IPS DF 4.7 (cell line): ENCODE results near the gene GPX2.
"Not testable (repeated sequence)": the region's sequence is repeated elsewhere in the genome, so short reads cannot be mapped to it uniquely, and the experiment has no call there.

Source experiments
- DNase-seq: peaks from one replicate; pipeline ENCODE4 v3.0.0-alpha.2; 2013; ENCODE audit warnings: low spot score; ENCODE audit errors: extremely low read depth

The GPX2 gene

DNA sequence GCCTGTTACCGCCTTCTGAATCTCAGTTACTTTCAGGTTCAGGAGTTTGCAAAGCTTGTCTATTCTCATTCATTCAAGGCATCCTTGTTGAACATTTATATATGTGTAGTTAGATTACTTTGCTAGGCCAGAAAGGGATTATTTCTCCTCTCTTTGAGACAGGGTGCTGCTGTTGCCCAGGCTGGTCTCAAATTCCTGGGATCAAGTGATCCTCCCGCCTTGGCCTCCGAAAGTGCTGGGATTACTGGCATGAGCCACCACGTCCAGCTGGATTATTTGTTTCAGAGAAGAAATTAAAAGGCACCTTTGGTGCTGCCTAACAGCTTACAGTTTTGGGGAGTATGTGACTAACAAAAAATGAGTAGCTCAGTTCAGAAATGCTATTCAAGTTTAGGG is 27.5 kb downstream of the GPX2 start:
- no peak for DNase-seq

DNA sequence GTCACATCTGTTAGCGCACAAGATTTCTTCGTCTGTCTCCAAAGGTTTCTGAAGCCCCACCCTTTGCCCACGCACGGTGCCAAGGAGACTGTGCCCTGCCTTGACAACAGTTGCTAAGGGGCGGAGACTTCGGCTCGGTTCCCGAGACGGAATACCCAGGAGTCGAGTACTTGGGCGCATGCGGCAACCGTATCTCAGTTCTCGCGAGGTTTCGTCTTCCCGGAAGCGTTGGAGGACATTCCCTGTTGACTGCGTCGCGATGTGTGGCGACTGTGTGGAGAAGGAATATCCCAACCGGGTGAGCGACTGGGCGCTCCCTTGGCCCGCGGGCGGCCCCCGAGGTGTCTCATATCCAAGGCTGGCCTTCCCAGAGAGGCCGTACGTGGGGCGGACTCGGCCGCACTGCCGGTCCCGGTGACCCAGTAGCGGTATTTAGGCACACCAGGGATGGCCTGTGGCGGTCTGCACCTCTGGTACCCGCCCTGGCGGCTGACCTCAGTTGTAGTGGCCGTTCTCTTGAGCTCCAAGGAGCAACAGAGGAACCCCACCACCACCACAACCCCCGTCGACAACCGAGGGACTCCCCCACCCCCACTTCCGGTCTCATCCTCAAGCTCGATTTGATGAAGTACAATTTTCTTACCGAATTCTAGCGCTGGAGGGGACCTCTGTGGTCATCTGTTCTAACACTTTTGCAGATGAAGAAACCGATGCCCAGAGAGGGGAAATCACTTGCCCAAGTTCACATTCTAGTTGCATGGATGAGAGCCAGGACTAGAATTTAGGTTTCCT is 28.1 kb downstream of the GPX2 start, which contains the start of gene CHURC1:
Gene CHURC1 (plus strand): TSS at position 219 of the 792 bp plus-strand sequence. CDS start 41 bp downstream, at position 260.
- peak; percentile 95 for DNase-seq

DNA sequence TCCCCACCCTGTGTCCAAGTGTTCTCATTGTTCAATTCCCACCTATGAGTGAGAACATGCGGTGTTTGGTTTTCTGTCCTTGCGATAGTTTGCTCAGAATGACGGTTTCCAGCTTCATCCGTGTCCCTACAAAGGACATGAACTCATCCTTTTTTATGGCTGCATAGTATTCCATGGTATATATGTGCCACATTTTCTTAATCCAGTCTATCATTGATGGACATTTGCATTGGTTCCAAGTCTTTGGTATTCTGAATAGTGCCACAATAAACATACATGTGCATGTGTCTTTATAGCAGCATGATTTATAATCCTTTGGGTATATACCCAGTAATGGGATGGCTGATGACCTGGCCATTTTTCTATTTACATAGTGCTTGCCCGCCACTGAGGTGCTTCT is 29.1 kb downstream of the GPX2 start:
- not testable (repeated sequence) for DNase-seq

DNA sequence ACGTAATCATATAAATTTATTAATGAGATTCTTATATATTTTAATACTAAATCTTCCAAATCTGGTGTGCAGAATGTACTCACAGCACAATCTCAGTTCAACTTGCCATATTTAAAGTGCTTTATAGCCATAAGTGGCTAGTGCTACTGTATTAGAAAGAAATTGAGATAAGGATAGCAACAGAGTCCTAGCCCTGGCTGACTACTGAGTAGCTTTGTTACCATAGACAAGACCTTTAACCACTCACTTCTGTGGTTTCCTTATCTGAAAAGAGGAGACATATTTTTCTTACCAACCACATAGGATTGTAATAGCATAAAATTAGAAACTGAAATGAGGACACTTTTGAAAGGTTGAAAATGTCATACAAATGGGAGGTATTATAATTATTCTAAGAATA is 30.3 kb downstream of the GPX2 start:
- DNase-seq: no peak

DNA sequence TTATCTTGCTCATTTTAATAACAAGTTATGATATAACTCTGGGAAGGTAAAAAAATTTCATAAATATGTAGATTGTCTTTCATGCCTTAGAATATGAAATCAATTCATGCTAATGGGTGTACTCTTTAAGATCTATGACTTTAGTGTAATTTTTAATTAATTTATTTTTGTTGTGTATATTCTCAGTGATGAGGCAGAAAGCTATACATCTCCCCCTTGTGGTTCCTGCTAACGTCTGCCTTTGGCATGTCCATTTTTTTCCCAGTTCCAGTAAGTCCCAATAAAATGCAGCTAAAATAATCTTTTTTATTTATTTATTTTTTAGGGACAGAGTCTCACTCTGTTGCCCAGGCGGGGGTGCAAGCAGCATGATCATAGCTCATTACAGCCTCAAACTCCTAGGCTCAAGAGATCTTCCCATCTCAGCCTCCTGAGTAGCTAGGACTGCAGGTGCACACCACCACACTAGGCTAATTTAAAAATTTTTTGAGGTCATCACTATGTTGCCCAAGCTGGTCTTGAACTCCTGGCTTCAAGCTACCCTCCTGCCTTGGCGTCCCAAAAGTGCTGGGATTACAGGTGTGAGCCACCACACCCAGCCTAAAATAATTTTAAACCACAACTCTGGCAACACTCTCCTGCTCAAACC is 31.6 kb downstream of the GPX2 start:
- no peak for DNase-seq

DNA sequence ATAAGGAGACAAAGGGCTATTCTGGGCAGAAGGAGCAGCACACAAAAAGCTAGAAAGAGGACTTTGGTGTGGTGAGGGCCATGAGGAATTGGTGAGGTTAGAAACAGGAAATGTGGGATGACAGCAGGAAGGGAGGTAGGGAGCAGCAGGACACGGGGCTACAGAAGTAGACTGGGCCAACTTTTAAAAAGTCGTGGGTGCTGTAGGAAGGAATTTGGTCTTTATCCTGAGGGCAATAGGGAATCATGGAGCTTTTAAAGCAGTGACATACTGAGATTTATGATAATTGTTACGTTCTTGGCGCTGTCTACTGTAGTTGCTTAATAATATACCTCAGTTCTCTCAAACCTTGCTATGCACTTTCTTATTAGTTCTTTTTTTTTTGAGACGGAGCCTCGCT is 36.5 kb downstream of the GPX2 start:
- DNase-seq: no peak

DNA sequence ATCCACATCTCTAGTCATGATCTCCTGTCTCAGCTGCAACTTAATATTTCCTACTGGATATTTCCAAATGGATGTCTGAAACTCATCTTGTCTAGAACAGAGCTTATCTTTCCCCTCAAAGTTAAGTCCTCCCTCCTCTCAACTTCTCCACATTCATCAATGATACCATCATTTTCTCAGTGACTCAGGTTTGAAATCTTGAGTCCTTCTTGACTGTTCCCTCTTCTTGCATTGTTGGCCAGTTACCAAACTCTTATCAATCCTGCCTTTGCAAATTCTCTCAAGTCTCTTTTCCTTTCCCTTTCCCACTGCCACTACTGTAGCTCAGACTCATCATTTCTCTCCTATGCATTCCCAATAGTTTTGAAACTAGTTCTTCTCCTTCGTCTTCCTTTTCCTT is 42.6 kb downstream of the GPX2 start:
- DNase-seq: no peak

DNA sequence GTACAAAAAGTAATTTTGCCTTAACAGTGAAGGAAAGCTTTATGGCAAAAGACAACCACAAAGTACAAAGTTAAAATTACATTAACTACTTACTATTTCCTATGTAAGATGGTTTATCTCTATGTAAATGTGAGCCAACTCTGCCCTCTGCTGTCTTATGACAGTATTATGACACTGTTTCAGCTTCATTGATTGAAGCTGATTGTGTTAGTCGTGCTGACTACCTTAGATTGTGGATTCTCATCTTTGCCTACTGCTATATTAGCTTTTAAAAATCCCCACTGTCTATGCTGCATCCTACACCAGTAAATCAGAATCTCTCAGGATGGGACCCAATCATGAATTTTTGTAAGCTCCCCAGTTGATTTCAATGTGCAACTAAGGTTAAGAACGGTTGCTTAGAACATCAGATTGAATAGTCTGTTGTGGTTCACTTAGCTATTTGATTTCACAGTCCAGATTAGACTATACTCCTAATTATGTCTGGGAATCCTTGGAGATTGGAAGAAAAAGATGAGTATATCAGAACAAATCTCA is 50.6 kb downstream of the GPX2 start:
- no peak for DNase-seq

DNA sequence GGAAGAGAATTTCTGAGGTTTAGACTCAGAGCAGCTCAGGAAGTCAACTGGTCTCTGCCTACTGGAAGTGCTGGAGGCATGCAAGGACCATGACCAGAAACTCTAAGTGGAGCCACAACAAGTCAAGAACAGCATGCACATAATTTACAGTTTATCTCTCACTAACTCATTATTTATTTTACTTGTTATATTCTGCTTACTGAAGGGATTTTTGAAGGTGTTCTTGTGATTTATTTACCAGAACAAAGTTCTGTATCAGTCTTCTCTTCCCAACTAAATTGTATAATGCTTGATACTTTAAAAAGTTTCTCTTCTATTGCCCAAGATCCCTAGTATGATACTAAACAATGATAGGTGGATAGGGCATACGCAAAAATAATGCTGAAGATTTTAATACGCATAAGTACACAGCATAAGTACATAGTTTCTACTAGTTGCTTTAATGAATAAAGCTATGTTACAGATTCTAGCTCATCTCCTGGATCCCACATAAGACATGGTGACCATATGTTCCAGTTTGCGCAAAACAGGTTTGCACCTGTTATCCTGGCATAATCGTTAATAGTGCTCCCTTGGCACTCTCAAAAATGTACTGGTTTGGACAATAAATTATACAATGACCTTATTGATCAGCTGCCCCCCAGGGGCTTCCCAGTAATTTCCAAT is 51.2 kb downstream of the GPX2 start:
- DNase-seq: no peak

DNA sequence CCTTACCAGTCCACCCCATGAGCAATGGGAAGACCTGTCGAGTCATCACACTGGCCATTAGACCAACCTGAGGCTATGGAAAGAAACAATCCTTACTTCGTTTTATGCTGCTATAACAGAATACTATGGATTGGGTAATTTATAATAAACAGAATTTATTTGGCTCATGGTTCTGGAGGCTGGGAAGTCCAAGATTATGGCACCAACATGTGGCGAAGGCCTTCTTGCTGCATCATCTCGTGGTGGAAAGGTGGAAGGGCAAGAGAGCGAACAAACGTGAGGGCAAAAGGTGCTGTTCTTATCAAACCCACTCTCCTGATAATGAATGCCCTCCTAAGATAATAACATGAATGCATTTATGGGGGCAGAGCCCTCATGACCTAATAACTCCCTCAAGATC is 53.2 kb downstream of the GPX2 start:
- no peak for DNase-seq
